Measurements from ENCODE around the gene TBC1D10B. TPM values are rescaled to one million over a fixed set of nuclear protein-coding genes. Genes with fewer than 3 reads are reported as not detected.

TBC1D10B gene
- total RNA-seq, 1 donor from 2014 or later: 23.3 TPM

DNA sequence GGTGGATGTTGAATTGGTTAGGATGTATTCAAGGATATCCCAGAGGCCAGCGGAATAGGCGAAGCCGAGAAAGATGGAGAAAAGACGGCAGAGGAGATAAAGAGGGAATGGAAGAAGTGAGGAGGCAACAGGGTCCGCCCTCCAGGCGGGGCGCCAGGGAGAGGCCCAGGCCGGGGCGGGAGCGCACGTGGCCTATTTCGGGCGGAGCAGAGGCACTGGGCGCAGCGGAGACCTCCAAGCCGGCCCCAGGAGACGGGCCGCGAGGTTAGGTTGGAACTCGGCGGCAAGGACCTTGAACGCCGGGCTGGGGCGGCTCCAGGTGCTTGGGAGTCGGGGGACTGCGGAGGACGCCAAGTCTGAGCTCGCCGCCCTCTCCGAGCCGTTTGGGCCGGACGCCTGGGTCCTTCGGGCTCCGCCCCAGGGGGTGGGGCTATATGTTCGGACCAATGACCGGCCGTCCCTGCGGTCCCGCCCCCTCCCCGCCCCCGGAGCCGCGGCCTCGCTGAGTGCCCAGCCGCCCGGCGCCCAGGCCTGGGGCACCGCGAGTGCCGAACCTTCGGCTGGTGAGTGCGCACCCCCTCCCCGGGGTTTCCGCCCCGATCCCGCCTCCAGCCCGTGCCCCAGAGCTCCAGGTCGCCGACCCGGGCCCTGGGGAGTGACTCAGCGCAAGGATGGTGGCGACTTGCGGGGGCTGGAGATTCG lies 37.0 kb upstream of the TBC1D10B start, which contains the start of gene ZNF771:
Gene ZNF771 (plus strand): TSS at position 505 of the 702 bp plus-strand sequence. CDS start 448 bp downstream, outside the sequence.
- Histone ChIP-seq H3K36me3 (peaks cover 11% of the 10 kb centered on the region), H3K9me3 (replicated peaks) (no peaks in the 10 kb centered on the region), H3K4me1 (peaks cover 37% of the 10 kb centered on the region), H3K27me3 (ENCODE audit: low read depth) (no peaks in the 10 kb centered on the region), H3K4me3 (peak within 1 kb of the TSS; percentile 80), H3K27ac (replicated peaks) (peak within 1 kb of the TSS; percentile 88)
- peak; percentile 96 for DNase-seq
- intact Hi-C loops (cut with micrococcal nuclease): no loop called here
- TF ChIP-seq, protein P1, sequence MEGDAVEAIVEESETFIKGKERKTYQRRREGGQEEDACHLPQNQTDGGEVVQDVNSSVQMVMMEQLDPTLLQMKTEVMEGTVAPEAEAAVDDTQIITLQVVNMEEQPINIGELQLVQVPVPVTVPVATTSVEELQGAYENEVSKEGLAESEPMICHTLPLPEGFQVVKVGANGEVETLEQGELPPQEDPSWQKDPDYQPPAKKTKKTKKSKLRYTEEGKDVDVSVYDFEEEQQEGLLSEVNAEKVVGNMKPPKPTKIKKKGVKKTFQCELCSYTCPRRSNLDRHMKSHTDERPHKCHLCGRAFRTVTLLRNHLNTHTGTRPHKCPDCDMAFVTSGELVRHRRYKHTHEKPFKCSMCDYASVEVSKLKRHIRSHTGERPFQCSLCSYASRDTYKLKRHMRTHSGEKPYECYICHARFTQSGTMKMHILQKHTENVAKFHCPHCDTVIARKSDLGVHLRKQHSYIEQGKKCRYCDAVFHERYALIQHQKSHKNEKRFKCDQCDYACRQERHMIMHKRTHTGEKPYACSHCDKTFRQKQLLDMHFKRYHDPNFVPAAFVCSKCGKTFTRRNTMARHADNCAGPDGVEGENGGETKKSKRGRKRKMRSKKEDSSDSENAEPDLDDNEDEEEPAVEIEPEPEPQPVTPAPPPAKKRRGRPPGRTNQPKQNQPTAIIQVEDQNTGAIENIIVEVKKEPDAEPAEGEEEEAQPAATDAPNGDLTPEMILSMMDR (IDR thresholded peaks at IDR 0.05; ENCODE audit: borderline replicate concordance): peak; percentile 12

- H3K27ac ChIP-seq (replicated peaks): peak overlapping the region; percentile 88
- H3K4me1 ChIP-seq: peaks cover 37% of the 10 kb centered on the region
- TF ChIP-seq, protein P1 (IDR thresholded peaks at IDR 0.05; ENCODE audit: borderline replicate concordance): no peak
- peaks cover 7% of the 10 kb centered on the region for H3K36me3 ChIP-seq
- no peaks in the 10 kb centered on the region for H3K27me3 ChIP-seq (ENCODE audit: low read depth)
- DNase-seq: no peak
- H3K9me3 ChIP-seq (replicated peaks): no peaks in the 10 kb centered on the region
- H3K4me3 ChIP-seq: peak overlapping the region; percentile 80
- intact Hi-C loops (cut with micrococcal nuclease): no loop called here
Observed at GRCh38 chr16:30406795-30407101, 36.5 kb upstream of the TBC1D10B start.

GRCh38 chr16:30401768-30402425 lies 31.6 kb upstream of the TBC1D10B start:
- intact Hi-C loops (cut with micrococcal nuclease): no loop called here
- Histone ChIP-seq H3K9me3 (replicated peaks) (no peaks in the 10 kb centered on the region), H3K4me3 (no peak overlapping the region), H3K27me3 (ENCODE audit: low read depth) (no peaks in the 10 kb centered on the region), H3K27ac (replicated peaks) (no peak overlapping the region), H3K4me1 (peaks cover 26% of the 10 kb centered on the region), H3K36me3 (peaks cover 15% of the 10 kb centered on the region)
- TF ChIP-seq, protein P1 (IDR thresholded peaks at IDR 0.05; ENCODE audit: borderline replicate concordance): no peak
- no peak for DNase-seq

DNA sequence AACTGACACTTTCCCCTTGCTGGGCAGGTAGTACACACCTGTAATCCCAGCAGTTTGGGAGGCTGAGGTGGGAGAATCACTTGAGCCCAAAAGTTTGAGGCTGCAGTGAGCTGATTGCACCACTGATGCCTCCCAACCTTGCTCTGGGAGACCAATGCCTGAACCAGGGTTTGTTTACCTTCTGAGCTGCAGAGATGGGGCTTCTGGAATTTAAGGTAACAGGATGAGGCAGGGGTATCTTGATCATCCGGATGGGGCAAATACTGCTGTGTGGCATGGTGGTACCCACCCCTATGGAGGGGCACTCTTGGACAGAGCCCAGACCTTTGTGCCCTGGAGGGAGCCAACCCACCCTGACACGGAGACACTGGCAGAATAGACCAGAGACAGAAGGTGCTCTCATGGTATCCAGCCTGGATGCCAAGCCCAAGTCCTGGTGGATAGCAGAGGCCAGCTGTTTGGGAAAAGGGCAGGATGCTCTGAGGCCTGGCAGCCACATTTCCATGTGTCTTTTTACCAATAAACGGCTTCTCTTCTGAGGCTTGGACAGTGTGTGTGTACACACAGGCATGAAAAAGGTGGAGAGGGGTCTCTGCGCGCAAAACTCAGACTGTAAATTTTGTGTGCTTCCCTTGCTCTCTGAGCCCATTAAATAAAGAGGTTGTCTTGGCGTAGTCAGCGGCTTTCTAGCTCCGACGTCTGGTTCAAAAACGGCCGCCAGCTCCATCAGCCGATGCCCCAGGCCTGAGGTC lies 29.3 kb upstream of the TBC1D10B start:
- Histone ChIP-seq H3K4me3 (peak overlapping the region; percentile 83), H3K36me3 (peaks cover 15% of the 10 kb centered on the region), H3K27ac (replicated peaks) (peak overlapping the region; percentile 91), H3K27me3 (ENCODE audit: low read depth) (no peaks in the 10 kb centered on the region), H3K9me3 (replicated peaks) (no peaks in the 10 kb centered on the region), H3K4me1 (peaks cover 40% of the 10 kb centered on the region)
- intact Hi-C loops (cut with micrococcal nuclease): no loop called here
- DNase-seq: no peak
- TF ChIP-seq, protein P1 (IDR thresholded peaks at IDR 0.05; ENCODE audit: borderline replicate concordance): no peak

GRCh38 chr16:30398661-30399434 lies 28.6 kb upstream of the TBC1D10B start:
- H3K27me3 ChIP-seq (ENCODE audit: low read depth): no peaks in the 10 kb centered on the region
- DNase-seq: no peak
- peaks cover 47% of the 10 kb centered on the region for H3K4me1 ChIP-seq
- TF ChIP-seq, protein P1 (IDR thresholded peaks at IDR 0.05; ENCODE audit: borderline replicate concordance): no peak
- intact Hi-C loops (cut with micrococcal nuclease): no loop called here
- no peak overlapping the region for H3K27ac ChIP-seq (replicated peaks)
- no peaks in the 10 kb centered on the region for H3K9me3 ChIP-seq (replicated peaks)
- peaks cover 15% of the 10 kb centered on the region for H3K36me3 ChIP-seq
- H3K4me3 ChIP-seq: no peak overlapping the region

Data from left ventricle myocardium inferior (tissue), 1 donor.